Measurements from ENCODE around the gene ALG5. TPM values are rescaled to one million over a fixed set of nuclear protein-coding genes. Genes with fewer than 3 reads are reported as not detected.

The ALG5 gene, protein sequence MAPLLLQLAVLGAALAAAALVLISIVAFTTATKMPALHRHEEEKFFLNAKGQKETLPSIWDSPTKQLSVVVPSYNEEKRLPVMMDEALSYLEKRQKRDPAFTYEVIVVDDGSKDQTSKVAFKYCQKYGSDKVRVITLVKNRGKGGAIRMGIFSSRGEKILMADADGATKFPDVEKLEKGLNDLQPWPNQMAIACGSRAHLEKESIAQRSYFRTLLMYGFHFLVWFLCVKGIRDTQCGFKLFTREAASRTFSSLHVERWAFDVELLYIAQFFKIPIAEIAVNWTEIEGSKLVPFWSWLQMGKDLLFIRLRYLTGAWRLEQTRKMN
- total RNA-seq: 10 to 100 TPM in 2 of 4 donors, 1 to 10 TPM in 2; 9.1 to 14.6 (median 11.0) TPM
- 10 to 100 TPM; 19.1 to 29.9 (median 20.5) TPM for polyA plus RNA-seq
- long read RNA-seq, donor 1, transcript ALG5-201 (10 exons, 1,154 nt): major isoform, 10 of 12 reads
- long read RNA-seq, donor 1, partial matches to known transcripts: 0 of 12 reads
- long read RNA-seq, donor 1, other reads (novel, unspliced or antisense): 2 of 12 reads
- long read RNA-seq, donor 2, transcript ALG5-201 (10 exons, 1,154 nt): major isoform, 30 of 42 reads
- long read RNA-seq, donor 2, partial matches to known transcripts: 2 of 42 reads
- long read RNA-seq, donor 2, other reads (novel, unspliced or antisense): 10 of 42 reads

DNA sequence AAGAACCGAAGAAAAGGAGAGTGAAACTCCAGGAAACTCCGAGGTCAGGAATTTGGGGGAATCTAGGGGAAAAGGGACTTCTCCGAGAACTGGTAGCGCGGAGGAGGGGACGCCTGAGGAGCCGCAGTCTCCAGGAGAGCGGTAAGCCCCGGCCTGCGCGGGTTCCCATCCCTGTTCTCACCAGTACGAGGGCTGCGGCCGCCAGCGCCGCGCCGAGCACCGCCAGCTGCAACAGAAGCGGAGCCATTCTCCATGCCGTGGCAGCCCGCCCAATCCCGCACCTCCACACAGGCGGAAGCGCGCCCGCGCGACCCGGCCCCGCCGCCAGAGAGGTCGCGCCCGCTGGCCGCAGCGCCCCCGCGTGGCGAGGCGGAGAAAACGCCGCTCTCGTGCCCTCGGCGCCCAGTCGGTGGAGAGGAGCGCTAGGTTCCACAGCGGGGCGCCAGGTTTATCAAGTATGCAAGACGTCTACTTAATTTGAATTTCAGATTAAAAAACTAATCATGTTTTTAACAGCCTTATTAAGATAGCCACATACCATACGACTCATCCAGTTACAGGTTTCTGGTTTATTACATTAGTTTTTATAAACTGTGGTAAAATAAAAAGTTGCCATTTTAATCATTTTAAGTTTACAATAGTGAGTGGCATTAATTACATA, at the start of gene ALG5:
ALG5 (minus strand) TSS at position 287 of the 661 bp plus-strand sequence; CDS start at position 247, 40 bp downstream.
- H3K27me3 ChIP-seq (ENCODE audit: insufficient read depth in 3 of 3, low read length in 2 of 3): no peaks in the 10 kb centered on the region
- TF ChIP-seq, protein P1, sequence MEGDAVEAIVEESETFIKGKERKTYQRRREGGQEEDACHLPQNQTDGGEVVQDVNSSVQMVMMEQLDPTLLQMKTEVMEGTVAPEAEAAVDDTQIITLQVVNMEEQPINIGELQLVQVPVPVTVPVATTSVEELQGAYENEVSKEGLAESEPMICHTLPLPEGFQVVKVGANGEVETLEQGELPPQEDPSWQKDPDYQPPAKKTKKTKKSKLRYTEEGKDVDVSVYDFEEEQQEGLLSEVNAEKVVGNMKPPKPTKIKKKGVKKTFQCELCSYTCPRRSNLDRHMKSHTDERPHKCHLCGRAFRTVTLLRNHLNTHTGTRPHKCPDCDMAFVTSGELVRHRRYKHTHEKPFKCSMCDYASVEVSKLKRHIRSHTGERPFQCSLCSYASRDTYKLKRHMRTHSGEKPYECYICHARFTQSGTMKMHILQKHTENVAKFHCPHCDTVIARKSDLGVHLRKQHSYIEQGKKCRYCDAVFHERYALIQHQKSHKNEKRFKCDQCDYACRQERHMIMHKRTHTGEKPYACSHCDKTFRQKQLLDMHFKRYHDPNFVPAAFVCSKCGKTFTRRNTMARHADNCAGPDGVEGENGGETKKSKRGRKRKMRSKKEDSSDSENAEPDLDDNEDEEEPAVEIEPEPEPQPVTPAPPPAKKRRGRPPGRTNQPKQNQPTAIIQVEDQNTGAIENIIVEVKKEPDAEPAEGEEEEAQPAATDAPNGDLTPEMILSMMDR (IDR thresholded peaks at IDR 0.05): peak; percentile 98
- peaks cover 0 to 34% of the 10 kb centered on the region in 2 donors for H3K36me3 ChIP-seq (ENCODE audit: insufficient read depth in 1 of 2, low read depth in 1 of 2)
- peak within 1 kb of the TSS; percentile 94 for H3K4me3 ChIP-seq
- DNase-seq (peak; percentile 93 to 96), ATAC-seq (peak; percentile 88 to 92 (median 90))
- peak within 1 kb of the TSS; percentile 86 for H3K27ac ChIP-seq
- H3K4me1 ChIP-seq: peaks cover 19% of the 10 kb centered on the region
- no peaks in the 10 kb centered on the region for H3K9me3 ChIP-seq
- WGBS, 3 donors: 0 to 1% (median 0%) methylated on average over 43 to 52 of the region's 52 CpGs
- intact Hi-C loops (cut with DNase I): loop anchor here in 1 of 2 donors (2.0 kb wide), 1 partner anchor 80 kb away; no protein-coding TSS in a partner anchor

DNA sequence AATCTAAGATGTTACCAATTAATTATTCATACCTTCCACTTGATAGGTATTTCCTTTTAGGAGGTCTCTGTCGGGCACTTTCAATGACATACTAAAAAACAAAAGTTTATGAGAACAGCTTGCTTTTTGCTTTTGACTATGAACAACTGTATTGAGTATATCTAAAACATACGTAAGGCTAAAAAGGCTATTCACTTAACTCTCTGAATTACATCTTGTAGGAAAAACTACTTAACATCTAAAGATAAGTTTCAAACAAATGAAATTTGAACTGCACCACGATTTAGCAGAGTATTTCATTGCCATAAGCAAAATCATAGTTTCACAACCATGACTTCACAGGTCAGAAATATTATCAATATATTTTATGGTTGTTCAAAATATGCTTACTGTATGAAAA, 48.7 kb upstream of the ALG5 start:
- H3K9me3 ChIP-seq: peaks cover 2% of the 10 kb centered on the region
- no peak overlapping the region for H3K27ac ChIP-seq
- ATAC-seq: no peak
- no peak for DNase-seq
- TF ChIP-seq, protein P1 (IDR thresholded peaks at IDR 0.05): no peak
- intact Hi-C loops (cut with DNase I): no loop called here
- H3K27me3 ChIP-seq (ENCODE audit: insufficient read depth in 3 of 3, low read length in 2 of 3): no peaks in the 10 kb centered on the region
- H3K36me3 ChIP-seq (ENCODE audit: insufficient read depth in 1 of 2, low read depth in 1 of 2): peaks cover 2 to 60% of the 10 kb centered on the region in 2 donors
- no peak overlapping the region for H3K4me3 ChIP-seq
- H3K4me1 ChIP-seq: peaks cover 6% of the 10 kb centered on the region
- 66 to 79% (median 68%) methylated on average over 3 of the region's 3 CpGs for WGBS, 3 donors

DNA sequence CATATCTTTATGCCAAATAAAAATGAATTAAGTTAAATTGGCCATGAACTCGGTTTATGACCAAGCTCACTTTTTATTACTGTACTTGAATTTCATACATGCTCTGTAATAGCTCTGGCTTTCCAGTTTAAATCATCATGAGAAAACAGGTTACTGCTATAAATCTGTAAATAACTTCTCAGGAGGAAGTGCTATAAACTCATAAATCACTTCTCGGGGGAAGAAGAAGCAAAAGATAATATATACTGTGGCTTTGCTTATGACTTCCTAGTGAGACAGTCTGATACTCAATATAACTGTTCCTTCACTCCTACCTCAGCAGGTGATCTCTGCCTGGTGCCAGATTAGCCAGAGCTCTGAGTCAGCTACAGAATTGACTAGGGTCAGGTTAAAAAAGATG, 47.9 kb upstream of the ALG5 start:
- Histone ChIP-seq H3K36me3 (ENCODE audit: insufficient read depth in 1 of 2, low read depth in 1 of 2) (peaks cover 2 to 68% of the 10 kb centered on the region in 2 donors), H3K27ac (peak overlapping the region; percentile 1), H3K27me3 (ENCODE audit: insufficient read depth in 3 of 3, low read length in 2 of 3) (no peaks in the 10 kb centered on the region), H3K4me1 (peaks cover 6% of the 10 kb centered on the region), H3K9me3 (no peaks in the 10 kb centered on the region), H3K4me3 (no peak overlapping the region)
- peak in 1 of 4 donors; percentile 71 for ATAC-seq
- TF ChIP-seq, protein P1 (IDR thresholded peaks at IDR 0.05): no peak
- 41 to 44% (median 42%) methylated on average over 2 of the region's 2 CpGs for whole genome bisulfite sequencing, 3 donors
- DNase-seq: no peak
- intact Hi-C loops (cut with DNase I): no loop called here

DNA sequence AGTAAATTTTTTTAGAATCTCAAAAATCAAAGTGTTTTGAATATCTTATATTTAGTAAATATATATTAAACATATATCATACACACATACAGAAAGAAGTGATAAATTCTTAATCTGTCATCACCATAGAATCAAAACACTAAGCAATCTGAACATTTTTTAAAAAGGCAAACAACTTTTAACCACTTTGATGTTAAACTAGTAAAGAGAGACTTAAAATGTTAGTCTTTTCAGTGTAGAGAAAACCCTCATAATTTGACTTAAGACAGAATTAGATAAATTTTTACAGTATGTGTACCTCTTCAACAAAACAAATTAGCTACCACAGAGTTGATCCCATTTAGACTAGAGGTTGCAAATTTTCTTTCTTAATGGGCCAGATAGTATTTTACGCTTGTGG, 46.9 kb upstream of the ALG5 start:
- Histone ChIP-seq H3K27me3 (ENCODE audit: insufficient read depth in 3 of 3, low read length in 2 of 3) (no peaks in the 10 kb centered on the region), H3K4me1 (peaks cover 6% of the 10 kb centered on the region), H3K4me3 (no peak overlapping the region), H3K36me3 (ENCODE audit: insufficient read depth in 1 of 2, low read depth in 1 of 2) (peaks cover 2 to 78% of the 10 kb centered on the region in 2 donors), H3K27ac (no peak overlapping the region), H3K9me3 (no peaks in the 10 kb centered on the region)
- ATAC-seq (no peak), DNase-seq (no peak)
- intact Hi-C loops (cut with DNase I): no loop called here
- TF ChIP-seq, protein P1 (IDR thresholded peaks at IDR 0.05): no peak
- WGBS, 3 donors: 97 to 100% (median 99%) methylated on average over 1 of the region's 1 CpG
